Kidney (tissue), 14 donors: ENCODE measurements around the gene ANKDD1B. TPM values are rescaled to one million over a fixed set of nuclear protein-coding genes. Genes with fewer than 3 reads are reported as not detected.
"Not testable (repeated sequence)": the region's sequence is repeated elsewhere in the genome, so short reads cannot be mapped to it uniquely, and the experiment has no call there.

ENCODE experiments used
- DNase-seq, 5 donors: peaks; one replicate each; pipeline ENCODE4 v3.0.0-alpha.2; 2013 to 2020
- FAIRE-seq: peaks from 2 replicates; lab custom pipeline; 2012; peaks lifted over from hg19 to GRCh38; lab: Jason Lieb, UNC
- H3K27ac ChIP-seq, 2 donors: one replicate each; pipeline ENCODE4 v1.7.0; 2013; ENCODE audit warnings: low read depth in 2 of 2, low read length in 2 of 2, inconsistent platforms in 1 of 2
- H3K27me3 ChIP-seq: one replicate; pipeline ENCODE4 v1.7.1; 2013; ENCODE audit warnings: low read length, inconsistent platforms; ENCODE audit not compliant: control insufficient read depth, insufficient read depth
- H3K36me3 ChIP-seq, 3 donors: one replicate each; pipeline versions ENCODE4 v1.7.0 to v1.7.1; 2013; ENCODE audit warnings: low read length in 3 of 3, control low read depth in 1 of 3, inconsistent platforms in 1 of 3; ENCODE audit not compliant: insufficient read depth in 3 of 3, control insufficient read depth in 2 of 3
- H3K4me1 ChIP-seq, 3 donors: one replicate each; pipeline versions ENCODE4 v1.7.0 to v1.7.1; 2013; ENCODE audit warnings: low read length in 3 of 3, inconsistent platforms in 1 of 3, low read depth in 1 of 3; ENCODE audit not compliant: control insufficient read depth in 2 of 3, insufficient read depth in 2 of 3
- H3K4me3 ChIP-seq, 3 donors: one replicate each; pipeline versions ENCODE4 v1.7.0 to v1.8.1; 2013; ENCODE audit warnings: low read length in 3 of 3, control low read depth in 1 of 3, inconsistent platforms in 1 of 3
- H3K9ac ChIP-seq, 3 donors: one replicate each; pipeline versions ENCODE4 v1.7.0 to v1.7.1; 2013; ENCODE audit warnings: low read length in 3 of 3, control low read depth in 1 of 3, inconsistent platforms in 1 of 3
- H3K9me3 ChIP-seq, 3 donors: one replicate each; pipeline versions ENCODE4 v1.7.0 to v1.7.1; 2013; ENCODE audit warnings: low read length in 3 of 3, control low read depth in 1 of 3, inconsistent platforms in 1 of 3; ENCODE audit not compliant: control insufficient read depth in 2 of 3, insufficient read depth in 1 of 3
- CTCF ChIP-seq: IDR thresholded peaks from 3 replicates; pipeline ENCODE4 v1.5.1; 2012; ENCODE audit warnings: mild to moderate bottlenecking, moderate library complexity, borderline replicate concordance; ENCODE audit not compliant: insufficient read depth; ENCODE audit errors: extremely low read depth
- intact Hi-C: fragments of 100-400 bp; cut with DNase I; formaldehyde crosslinking; loops from one replicate; pipeline ENCODE4 v1.11.1; 2022
- polyA plus RNA-seq: library from polyadenylated mRNA; stranded (reverse); fragments of 350-450 nt; fragmentation: Illumina TruSeq; extraction: RNeasy Lipid Tissue Mini Kit (QIAGEN cat#74804); gene quantifications from one replicate; pipeline ENCODE4 v1.2.3, GENCODE V29; 2014; ENCODE audit warnings: low read depth, low replicate concordance; ENCODE audit not compliant: insufficient read depth
- total RNA-seq: library from RNA; stranded (reverse); fragmentation: NEBNext Ultra II Directional; extraction: Animal tissue kit (Norgen Biotek cat#: 25700); gene quantifications from one replicate; pipeline ENCODE4 v1.2.1, GENCODE V29; 2021
- donor health status: control.
- donor health status: control.
- donor health status: control.
- donor health status: control.
- donor health status: control.
- donor health status: DM: yes; HTN: yes; CAD: no.
- donor health status: Normal renal cell carcinoma (clear cell type).

ANKDD1B gene
- total and polyA plus RNA-seq, 2 donors from 2014 or later: 2.3 to 3.1 TPM

- no peak for FAIRE-seq
- TF ChIP-seq CTCF: no peak
- Histone ChIP-seq H3K4me1 (no peaks in the 10 kb centered on the region), H3K27me3 (no peaks in the 10 kb centered on the region), H3K9ac (no peak overlapping the region), H3K4me3 (no peak overlapping the region), H3K27ac (no peak overlapping the region), H3K9me3 (no peaks in the 10 kb centered on the region), H3K36me3 (no peaks in the 10 kb centered on the region)
- no peak for DNase-seq
- intact Hi-C loops: no loop called here
Observed at GRCh38 chr5:75608870-75609269, 2.4 kb upstream of the ANKDD1B start.

- H3K4me3 ChIP-seq: no peak overlapping the region
- intact Hi-C loops: no loop called here
- no peaks in the 10 kb centered on the region for H3K36me3 ChIP-seq
- H3K9me3 ChIP-seq: no peaks in the 10 kb centered on the region
- no peaks in the 10 kb centered on the region for H3K27me3 ChIP-seq
- H3K9ac ChIP-seq: no peak overlapping the region
- H3K4me1 ChIP-seq: no peaks in the 10 kb centered on the region
- DNase-seq: no peak
- TF ChIP-seq CTCF: no peak
- no peak for FAIRE-seq
- no peak overlapping the region for H3K27ac ChIP-seq
Observed at GRCh38 chr5:75610201-75610600, 1.1 kb upstream of the ANKDD1B start.

GRCh38 chr5:75610859-75611310, 368 bp upstream of the ANKDD1B start:
- H3K36me3 ChIP-seq, H3K9me3 ChIP-seq, H3K27me3 ChIP-seq, H3K4me1 ChIP-seq, FAIRE-seq, intact Hi-C loops: not testable (repeated sequence)
- H3K9ac ChIP-seq: peak overlapping the region in 2 of 3 donors; percentile 12 to 71
- peak overlapping the region; percentile 60 to 63 for H3K27ac ChIP-seq
- DNase-seq: peak in 3 of 5 donors; percentile 15 to 62 (median 54)
- H3K4me3 ChIP-seq: peak overlapping the region; percentile 51 to 81 (median 75)

- H3K27ac ChIP-seq: no peak overlapping the region
- no peak for FAIRE-seq
- H3K27me3 ChIP-seq: no peaks in the 10 kb centered on the region
- intact Hi-C loops: no loop called here
- H3K9ac ChIP-seq: peak overlapping the region in 1 of 3 donors; percentile 52
- H3K4me3 ChIP-seq: peak overlapping the region; percentile 64 to 81 (median 75)
- no peaks in the 10 kb centered on the region for H3K4me1 ChIP-seq
- TF ChIP-seq CTCF: no peak
- no peaks in the 10 kb centered on the region for H3K36me3 ChIP-seq
- H3K9me3 ChIP-seq: no peaks in the 10 kb centered on the region
- DNase-seq: peak in 2 of 5 donors; percentile 50 to 55
Observed at GRCh38 chr5:75612226-75612569, 945 bp downstream of the ANKDD1B start.
